Amniotic epithelial cell (primary cell): ENCODE data around the gene MCTP2.
A peak's percentile ranks its signal among the peaks of the same experiment; 100 is the strongest.

Experiments
- DNase-seq: peaks from one replicate; pipeline ENCODE4 v3.0.0-alpha.2; 2010; ENCODE audit warnings: low read depth

MCTP2 gene

GRCh38 chr15:94398001-94398400 is 166.6 kb downstream of the MCTP2 start:
- no peak for DNase-seq

GRCh38 chr15:94400526-94401298 is 169.4 kb downstream of the MCTP2 start:
- no peak for DNase-seq

- peak; percentile 31 for DNase-seq
These were observed 172.0 kb downstream of the MCTP2 start for GRCh38 chr15:94403331-94403730.

- DNase-seq: no peak
These were observed 173.4 kb downstream of the MCTP2 start for GRCh38 chr15:94404733-94405283.

- DNase-seq: no peak
These were observed 179.9 kb downstream of the MCTP2 start for GRCh38 chr15:94411285-94411684.

- no peak for DNase-seq
These were observed 180.5 kb downstream of the MCTP2 start for GRCh38 chr15:94411846-94412245.

- DNase-seq: peak; percentile 36
These were observed 181.8 kb downstream of the MCTP2 start for GRCh38 chr15:94412979-94413746.

GRCh38 chr15:94414916-94415315 is 183.6 kb downstream of the MCTP2 start:
- no peak for DNase-seq

GRCh38 chr15:94416267-94416666 is 184.9 kb downstream of the MCTP2 start:
- DNase-seq: no peak

- DNase-seq: no peak
These were observed 185.5 kb downstream of the MCTP2 start for GRCh38 chr15:94416820-94417219.

- DNase-seq: no peak
These were observed 186.3 kb downstream of the MCTP2 start for GRCh38 chr15:94417501-94418293.

GRCh38 chr15:94421706-94422105 is 190.3 kb downstream of the MCTP2 start:
- peak; percentile 55 for DNase-seq

- DNase-seq: no peak
These were observed 200.9 kb downstream of the MCTP2 start for GRCh38 chr15:94432279-94432678.

- DNase-seq: no peak
These were observed 207.8 kb downstream of the MCTP2 start for GRCh38 chr15:94439158-94439557.

- DNase-seq: peak; percentile 29
These were observed 210.4 kb downstream of the MCTP2 start for GRCh38 chr15:94441760-94442159.

GRCh38 chr15:94442480-94442879 is 211.1 kb downstream of the MCTP2 start:
- no peak for DNase-seq

GRCh38 chr15:94443186-94443585 is 211.8 kb downstream of the MCTP2 start:
- no peak for DNase-seq

- peak; percentile 40 for DNase-seq
These were observed 214.3 kb downstream of the MCTP2 start for GRCh38 chr15:94445566-94446160.

- no peak for DNase-seq
These were observed 215.1 kb downstream of the MCTP2 start for GRCh38 chr15:94446441-94446840.

- peak; percentile 63 for DNase-seq
These were observed 220.1 kb downstream of the MCTP2 start for GRCh38 chr15:94451466-94451865.

GRCh38 chr15:94453227-94453988 is 222.0 kb downstream of the MCTP2 start:
- peak; percentile 72 for DNase-seq
